ENCODE data around the gene RNGTT.
"Not testable (repeated sequence)": the region's sequence is repeated elsewhere in the genome, so short reads cannot be mapped to it uniquely, and the experiment has no call there.

Gene RNGTT

DNA sequence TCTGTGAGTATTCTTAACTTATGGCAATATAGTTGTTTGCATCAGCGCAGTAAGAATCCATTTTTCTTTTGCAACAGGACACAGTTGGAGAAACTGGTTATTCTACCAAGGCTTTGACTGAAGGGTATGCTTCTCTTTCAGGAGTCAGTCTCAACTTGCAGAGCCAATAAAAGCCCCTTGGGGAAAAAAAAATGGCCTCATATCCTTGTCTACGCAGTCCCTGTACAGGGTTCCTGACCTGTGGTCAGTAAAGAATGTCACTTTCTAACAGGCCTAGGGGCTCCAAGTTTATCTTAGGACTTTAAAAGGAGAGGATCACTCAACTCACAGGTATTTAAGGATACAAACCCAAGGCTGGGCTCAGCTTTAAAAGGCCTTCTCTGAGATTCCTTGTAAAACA, 6.9 kb upstream of the RNGTT start:
- no peak for DNase-seq (ENCODE audit: low spot score)

DNA sequence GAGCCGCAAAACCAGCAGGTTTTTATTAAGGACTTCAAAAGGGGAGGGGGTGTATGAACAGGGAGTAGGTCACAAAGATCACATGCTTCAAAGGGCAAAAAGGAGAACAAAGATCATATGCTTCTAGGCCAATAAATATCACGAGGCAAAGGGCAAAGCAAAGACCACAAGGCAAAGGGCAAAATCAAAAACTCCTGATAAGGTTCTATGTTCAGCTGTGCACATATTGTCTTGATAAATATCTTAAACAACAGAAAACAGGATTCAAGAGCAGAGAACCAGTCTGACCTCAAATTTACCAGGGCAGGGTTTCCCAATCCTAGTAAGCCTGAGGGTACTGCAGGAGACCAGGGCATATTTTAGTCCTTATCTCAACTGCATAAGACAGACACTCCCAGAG, 5.8 kb upstream of the RNGTT start:
- DNase-seq (ENCODE audit: low spot score): not testable (repeated sequence)

DNA sequence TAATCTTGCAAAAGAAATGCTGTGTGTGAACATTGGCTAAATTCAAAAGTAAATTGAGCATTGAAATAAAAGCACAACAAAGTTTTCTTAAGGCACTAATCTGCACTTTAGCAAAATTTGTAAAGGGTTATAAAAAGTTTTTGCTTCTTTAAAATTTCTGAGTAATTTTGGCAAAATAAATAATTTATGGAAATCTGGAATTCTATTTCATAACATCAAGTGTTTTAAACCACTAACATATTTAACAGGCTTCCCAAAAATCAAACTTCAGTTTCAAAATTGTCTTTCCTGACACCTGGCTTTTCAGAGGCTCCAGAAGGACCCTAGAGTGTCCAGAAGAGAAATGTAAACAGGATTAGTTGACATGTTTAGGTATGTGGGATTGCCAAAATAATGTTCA, 4.5 kb upstream of the RNGTT start:
- no peak for DNase-seq (ENCODE audit: low spot score)

DNA sequence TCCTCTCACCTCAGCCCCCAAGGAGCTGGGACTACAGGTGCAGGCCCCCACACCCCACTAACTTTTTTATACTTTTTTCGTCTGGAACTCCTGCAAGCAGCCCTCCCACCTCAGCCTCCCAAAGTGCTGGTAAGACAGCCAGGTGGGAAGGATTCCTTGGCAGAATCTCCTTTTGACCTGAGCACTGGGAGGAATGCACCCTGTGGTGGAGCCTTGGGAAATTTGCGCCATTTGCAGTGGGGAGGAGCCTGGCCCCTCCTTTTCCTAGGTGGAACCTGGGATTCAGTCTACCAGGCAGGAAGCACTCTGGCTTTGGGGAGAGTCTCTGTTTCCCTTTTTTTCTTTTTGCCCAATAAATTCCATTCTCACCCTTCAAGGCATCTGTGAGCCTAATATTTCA, 2.3 kb upstream of the RNGTT start:
- no peak for DNase-seq (ENCODE audit: low spot score)

DNA sequence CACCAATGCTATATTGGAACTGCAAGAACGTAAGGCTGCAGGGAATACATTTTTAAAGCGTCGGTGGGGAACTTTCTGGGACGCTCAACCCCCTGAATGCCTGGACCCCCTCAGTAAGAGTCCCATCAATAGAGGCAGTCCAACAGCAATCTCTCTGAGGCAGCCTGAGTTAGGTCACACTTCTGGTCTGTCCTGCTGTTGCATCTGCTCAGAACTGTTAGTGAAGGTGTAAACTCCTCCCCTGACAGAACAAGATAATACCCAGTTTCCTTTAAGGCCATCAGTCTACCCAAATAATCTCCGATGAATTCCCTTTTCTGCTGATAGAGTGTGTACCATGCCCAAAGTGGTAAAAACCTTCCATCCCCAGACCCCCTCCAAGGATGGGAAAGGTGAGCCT, 1.1 kb upstream of the RNGTT start:
- DNase-seq (ENCODE audit: low spot score): no peak

DNA sequence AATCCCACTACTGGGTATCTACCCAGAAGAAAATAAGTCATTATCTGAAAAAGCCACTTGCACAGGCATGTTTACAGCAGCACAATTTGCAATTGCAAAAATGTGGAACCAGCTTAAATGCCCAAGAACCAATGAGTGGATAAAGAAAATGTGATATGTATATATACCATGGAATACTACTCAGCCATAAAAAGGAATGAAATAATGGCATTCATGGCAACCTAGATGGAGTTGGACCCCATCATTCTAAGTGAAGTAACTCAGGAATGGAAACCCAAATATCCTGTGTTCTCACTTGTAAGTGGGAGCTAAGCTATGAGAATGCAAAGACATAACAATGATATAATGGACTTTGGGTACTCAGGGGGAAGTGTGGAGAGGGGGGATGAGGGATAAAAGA, 4.6 kb downstream of the RNGTT start:
- DNase-seq (ENCODE audit: low spot score): no peak

DNA sequence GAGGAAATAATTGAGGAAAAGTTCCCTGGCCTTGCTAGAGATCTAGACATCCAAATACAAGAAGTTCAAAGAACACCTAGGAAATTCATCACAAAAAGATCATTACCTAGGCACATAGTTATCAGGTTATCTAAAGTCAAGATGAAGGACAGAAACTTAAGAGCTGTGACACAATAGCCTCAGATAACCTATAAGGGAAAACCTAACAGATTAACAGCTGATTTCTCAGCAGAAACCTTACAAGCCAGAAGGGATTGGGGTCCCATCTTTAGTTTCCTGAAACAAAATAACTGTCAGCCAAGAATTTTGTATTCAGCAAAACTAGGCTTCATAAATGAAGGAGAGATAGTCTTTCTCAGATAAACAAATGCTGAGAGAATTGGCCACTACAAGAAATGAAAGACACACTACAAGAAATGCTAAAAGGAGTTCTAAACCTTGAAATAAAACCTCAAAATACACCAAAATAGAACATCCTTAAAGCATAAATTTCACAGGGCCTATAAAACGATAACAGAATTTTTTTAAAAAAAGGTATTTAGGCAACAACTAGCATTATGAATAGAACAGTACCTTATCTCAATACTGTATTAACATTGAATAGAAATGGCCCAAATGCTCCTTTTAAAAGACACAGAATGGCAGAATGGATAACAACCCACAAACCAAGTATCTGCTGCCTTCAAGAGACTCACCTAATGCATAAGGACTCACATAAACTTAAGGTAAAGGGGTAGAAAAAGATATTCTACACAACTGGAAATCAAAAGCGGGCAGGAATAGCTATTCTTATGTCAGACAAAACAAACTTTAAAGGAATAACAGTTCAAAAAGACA, 9.7 kb downstream of the RNGTT start:
- DNase-seq (ENCODE audit: low spot score): no peak

DNA sequence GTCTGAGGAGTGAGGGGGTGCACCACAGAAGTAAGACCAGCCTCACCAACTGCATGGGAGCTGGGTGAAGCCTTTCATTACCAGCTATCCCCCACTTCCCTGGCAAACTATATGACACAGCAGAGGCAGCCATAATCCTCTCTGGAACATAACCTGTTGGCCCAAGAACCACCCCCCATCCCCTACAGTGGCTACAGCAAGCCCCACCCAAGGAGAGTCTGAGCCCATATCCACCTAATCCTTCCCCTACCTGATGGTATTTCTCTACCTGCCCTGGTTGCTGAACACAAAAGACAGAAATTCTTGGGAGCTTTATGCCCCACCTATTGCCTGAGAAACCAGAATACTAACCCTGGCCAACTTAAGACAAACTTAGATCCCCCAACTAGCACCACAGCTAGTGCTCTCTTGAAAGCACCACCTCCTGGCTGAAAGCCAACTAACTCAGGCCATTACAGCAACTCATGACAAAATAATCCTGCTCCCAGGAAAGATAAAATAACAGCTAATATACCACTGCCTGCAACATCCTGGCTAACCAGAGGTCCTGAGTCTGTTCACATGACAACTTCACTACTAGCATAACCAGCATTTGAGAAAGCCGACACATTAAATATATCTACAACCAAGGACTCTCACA, 11.2 kb downstream of the RNGTT start:
- DNase-seq (ENCODE audit: low spot score): no peak

DNA sequence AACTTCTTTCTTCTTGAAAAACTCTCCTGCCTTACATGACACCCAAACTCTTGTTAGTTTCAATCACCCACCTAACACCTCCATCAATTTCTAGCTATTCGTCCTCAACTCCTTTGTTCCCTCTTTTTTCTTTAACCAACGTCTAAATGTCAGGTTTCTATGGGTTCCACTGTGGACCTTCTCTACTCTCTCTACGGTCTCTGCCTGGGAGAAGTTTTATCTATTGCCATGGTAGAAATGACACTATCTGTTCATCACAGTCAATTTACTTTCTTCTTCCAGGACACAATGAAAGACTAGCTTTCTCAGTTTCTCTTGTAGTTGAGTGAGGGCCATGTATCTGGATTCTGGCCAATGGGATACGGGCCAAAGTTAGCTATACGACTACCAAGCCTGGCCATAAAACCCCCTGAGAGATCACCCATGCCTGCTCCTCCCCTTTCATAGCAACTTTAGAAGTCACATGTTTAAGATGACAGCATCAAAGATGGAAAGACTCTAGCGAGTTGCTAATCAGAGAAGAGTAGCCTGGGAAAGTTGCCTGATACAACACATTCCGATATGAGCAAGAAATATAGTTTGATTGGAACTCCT, 17.9 kb downstream of the RNGTT start:
- no peak for DNase-seq (ENCODE audit: low spot score)

DNA sequence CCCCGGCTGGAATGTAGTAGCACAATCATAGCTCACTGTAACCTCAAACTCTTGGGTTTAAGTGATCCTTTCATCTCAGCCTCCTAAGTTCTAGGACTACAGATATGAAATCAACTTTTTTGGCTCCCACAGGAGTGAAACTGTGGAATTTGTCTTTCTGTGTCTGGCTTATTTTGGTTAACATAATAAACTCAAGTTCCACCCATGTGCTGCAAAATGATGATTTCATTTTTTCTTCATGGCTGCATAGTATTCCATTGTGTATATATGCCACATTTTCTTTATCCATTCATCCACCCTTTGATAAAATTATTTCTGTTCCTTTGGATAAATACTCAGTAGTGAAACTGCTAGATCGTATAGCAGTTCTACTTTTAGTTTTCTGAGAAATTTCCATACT, 29.9 kb downstream of the RNGTT start:
- no peak for DNase-seq (ENCODE audit: low spot score)

DNA sequence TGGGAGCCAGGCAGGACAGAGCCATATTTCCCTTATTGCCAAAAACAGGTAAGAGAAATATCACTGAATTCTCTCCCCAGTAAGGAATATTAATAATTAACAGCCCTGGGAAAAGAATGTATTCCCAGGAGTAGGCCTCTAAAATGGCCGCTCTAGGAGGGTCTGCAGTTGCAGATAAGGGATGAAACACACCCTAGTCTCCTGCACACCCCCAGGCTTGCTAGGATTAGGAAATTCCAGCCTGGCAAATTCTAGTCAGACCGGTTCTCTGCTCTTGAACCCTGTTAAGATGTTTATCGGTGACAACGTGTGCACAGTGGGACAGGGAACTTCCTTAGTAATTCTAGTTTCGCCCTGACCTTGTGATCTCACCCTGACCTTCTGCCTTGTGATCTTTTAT, 31.4 kb downstream of the RNGTT start:
- DNase-seq (ENCODE audit: low spot score): not testable (repeated sequence)

DNA sequence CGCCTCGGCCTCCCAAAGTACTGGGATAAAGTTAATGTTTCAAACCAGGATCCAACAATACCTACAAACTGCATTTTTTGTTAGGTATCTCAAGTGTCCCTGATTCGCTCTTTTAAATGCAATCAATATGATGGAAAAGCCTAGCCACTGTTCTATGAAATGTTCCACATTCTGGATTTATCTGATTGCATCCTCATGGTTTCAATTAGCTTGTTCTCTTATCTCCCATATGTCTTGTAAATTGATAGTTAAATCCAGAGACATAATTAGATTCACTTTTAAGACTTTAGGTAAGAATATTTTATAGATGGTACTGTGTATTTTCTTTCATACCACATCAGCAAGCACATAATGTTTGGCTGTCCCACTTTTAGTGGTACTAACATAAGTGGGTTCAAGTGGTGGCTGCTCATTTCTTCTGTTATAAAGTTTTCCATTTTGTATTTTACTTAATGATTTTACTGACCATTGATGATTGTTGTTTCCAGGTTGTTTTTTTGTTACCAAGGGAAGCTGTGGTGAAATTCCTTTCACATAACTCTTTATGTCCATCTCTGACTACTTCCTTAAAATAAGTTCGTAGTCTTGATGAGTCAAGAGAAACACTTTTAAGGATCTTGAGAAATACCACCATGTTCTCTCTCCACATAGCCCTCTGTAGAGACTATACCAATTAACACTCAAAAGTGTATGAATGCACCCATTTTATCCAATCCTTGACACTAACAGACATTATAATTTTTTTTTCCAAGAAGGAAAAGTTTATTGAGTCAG, 40.5 kb downstream of the RNGTT start:
- DNase-seq (ENCODE audit: low spot score): no peak

DNA sequence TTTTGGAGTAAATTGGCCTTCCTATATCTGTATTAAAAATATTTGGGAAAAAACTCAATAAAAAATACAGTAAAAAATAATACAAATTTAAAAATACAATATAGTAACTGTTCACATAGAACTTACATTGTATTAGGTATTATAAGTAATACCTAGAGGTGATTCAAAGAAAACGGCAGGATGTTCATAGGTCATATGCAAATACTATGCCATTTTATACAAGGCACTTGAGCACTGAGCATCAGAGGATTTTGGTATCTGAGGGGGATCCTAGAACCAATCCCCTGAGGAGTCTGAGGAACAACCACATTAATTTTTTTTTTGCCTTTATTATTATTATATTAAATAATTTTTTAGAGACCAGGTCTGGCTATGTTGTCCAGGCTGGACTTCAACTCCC, 41.7 kb downstream of the RNGTT start:
- DNase-seq (ENCODE audit: low spot score): no peak

DNA sequence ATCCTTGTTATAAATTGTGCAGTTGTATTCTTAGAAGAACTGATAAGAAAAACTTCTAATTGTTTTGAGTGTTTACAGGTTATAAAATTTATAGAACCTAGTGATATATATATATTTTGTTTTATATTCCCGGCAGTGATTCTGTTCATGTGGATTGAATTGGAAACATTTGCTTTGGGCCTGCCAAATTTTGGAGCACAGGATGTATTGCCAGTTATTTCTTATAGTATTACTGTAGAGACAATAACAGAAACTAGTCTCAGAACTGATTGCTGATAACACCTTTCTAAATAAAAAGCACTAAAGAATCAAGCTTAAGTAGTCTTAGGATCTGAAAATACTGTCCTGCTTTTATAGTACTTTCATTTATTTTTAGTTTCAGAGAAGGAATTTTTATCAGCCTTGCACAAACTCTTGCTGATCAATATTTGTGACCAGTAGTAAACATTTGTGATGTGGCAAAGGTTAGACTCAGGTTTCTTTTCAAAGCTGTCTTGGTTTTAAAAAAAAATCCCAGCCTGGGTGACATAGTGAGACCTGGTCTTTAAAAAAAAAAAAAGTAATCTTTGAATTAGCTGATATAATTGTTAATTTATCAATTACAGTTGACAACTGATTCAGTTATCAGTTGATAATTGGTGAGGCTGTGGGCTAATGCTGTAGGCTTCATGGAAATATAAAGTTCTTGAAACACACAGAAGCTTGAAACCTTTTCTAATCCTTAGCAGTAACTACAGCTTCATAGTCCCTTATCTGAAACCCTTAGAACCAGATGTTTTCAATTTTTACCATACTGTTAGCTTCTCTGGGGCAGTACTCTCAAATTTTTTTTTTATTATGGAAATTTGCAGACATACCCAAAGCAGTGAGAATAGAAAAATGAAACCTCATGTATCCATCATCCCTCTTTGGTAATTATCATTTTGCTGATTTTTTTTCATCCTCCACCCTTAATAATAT, 42.4 kb downstream of the RNGTT start:
- DNase-seq (ENCODE audit: low spot score): no peak

DNA sequence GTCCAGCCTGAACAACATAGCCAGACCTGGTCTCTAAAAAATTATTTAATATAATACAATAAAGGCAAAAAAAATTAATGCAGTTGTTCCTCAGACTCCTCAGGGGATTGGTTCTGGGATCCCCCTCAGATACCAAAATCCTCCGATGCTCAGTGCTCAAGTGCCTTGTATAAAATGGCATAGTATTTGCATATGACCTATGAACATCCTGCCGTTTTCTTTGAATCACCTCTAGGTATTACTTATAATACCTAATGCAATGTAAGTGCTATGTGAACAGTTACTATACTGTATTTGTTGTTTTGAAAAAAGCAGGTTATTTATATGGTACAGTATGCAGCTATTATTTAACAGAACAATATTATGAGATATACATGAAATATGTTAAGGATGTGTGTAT, 43.3 kb downstream of the RNGTT start:
- no peak for DNase-seq (ENCODE audit: low spot score)

DNA sequence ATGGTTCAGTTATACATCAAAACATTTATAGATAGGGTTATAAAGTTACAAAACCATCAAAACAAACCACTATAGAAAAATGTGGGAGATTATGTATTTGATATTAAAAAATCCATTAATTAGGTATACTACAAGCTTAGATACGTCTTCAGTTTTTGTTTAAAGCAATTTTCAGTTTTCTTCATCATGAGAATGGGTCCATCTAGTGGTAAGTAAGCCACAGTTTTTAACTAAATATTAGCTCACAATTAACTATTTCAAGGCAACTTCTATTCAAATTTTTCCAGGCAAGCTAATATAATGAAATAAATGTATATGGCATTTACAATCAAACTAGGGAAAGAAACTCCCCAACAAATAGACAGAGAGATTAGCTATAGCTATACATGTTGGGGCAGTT, 44.4 kb downstream of the RNGTT start:
- DNase-seq (ENCODE audit: low spot score): no peak

DNA sequence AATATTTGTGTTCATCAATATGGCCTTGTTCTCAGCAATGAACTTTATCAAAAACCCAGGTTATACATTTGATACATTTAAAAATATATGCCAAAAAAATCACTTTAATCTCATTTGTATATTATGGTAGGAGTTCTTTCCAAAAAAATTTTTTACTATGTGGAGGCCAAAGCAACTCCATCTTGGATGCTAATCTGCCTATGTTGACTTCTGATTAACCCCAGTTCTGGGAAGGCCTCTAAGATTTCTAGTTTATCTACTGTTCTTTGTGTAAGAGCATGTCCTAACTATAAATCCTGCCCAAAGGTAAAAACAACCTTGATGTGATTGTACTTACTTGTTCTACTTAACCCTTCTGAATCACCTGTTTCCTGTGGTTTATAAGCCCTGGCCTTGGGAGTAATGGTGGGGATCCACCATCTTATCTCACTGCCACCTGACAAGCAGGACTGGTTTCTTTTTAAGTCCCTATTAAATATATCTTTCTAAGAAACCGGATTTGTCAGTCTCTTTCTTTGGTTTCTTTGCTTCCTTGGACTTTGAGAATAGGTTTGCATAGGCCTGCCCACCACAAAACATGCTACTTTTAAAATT, 46.7 kb downstream of the RNGTT start:
- DNase-seq (ENCODE audit: low spot score): no peak

DNA sequence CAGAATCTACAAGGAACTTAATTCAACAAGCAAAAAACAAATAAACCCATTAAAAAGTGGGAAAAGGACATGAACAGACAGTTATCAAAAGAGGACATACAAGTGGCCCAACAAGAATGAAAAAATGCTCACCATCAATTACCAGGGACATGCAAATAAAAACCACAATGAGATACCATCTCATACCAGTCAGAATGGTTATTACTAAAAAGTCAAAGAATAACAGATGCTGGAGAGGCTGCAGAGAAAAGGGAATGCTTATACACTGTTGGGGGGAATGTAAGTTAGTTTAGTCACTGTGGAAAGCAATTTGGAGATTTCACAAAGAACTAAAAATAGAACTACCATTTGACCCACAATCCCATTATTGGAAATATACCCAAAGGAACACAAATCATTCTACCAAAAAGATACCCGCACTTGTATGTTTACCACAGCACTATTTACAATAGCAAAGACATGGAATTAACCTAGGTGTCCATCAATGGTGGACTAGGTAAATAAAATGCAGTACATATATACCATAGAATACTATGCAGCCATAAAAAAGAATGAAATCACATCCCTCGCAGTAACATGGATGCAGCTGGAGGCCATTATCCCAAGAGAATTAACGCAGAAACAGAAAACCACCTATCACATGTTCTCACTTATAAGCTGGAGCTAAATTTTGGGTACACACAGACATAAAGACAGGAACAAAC, 48.4 kb downstream of the RNGTT start:
- DNase-seq (ENCODE audit: low spot score): no peak

DNA sequence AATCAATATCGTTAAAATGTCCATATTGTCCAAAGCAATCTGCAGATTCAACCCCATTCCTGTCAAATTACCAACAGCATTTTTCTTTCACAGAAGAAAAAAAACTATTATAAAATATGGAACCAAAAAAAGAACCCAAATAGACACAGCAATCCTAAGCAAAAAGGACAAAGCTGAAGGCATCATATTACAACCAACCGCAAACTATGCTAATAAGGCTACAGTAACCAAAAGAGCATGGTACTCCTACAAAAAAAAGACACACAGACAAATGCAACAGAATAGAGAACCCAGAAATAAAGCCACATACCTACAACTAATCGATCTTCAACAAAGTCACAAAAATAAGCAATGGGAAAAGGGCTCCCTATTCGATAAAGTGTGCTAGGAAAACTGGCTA, 49.2 kb downstream of the RNGTT start:
- no peak for DNase-seq (ENCODE audit: low spot score)

DNA sequence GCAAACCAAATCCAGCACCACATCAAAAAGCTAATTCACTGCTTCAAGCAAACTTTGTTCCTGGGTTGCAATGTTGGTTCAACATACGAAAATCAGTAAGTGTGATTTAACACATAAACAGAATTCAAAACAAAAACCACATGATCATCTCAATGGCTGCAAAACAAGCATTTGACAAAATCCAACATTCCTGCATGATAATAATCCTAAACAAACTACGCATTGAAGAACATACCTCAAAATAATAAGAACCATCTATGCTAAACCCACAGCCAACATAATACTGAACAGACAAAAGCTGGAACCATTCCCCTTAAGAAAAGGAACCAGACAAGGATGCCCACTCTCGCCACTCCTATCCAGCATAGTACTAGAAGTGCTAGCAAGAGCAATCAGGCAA, 49.9 kb downstream of the RNGTT start:
- DNase-seq (ENCODE audit: low spot score): no peak
